Mesothelial cell of epicardium (in vitro differentiated cells): ENCODE measurements around the gene KRT77. TPM values are rescaled to one million over a fixed set of nuclear protein-coding genes. Genes with fewer than 3 reads are reported as not detected.

Experiments used
- DNase-seq, 2 experiments: peaks; one replicate each; pipeline ENCODE4 v3.0.0; 2021; ENCODE audit warnings: low spot score in 2 of 2; ENCODE audit not compliant: unreplicated experiment in 2 of 2
- H3K27ac Mint-ChIP-seq: 2 replicates; pipeline ENCODE4 v1.8.0; 2021; ENCODE audit warnings: mixed read lengths
- H3K27me3 Mint-ChIP-seq: 2 replicates; pipeline ENCODE4 v1.8.0; 2021; ENCODE audit warnings: low read depth, mixed read lengths
- H3K36me3 Mint-ChIP-seq: 2 replicates; pipeline ENCODE4 v1.8.0; 2021; ENCODE audit warnings: mixed read lengths
- H3K4me1 Mint-ChIP-seq: 2 replicates; pipeline ENCODE4 v1.8.0; 2021; ENCODE audit warnings: mixed read lengths
- H3K4me3 Mint-ChIP-seq: 2 replicates; pipeline ENCODE4 v1.8.0; 2021; ENCODE audit warnings: mild to moderate bottlenecking, moderate library complexity, mixed read lengths
- H3K9me3 Mint-ChIP-seq: 2 replicates; pipeline ENCODE4 v1.8.0; 2021; ENCODE audit warnings: mixed read lengths
- CTCF ChIP-seq: fragments of 200-600 bp; sonication (generic); IDR thresholded peaks from one replicate; pipeline ENCODE4 v1.5.0; 2021; ENCODE audit warnings: antibody characterized with exemption; ENCODE audit not compliant: unreplicated experiment
- total RNA-seq: library from RNA; stranded (reverse); gene quantifications from 3 replicates; pipeline ENCODE4 v1.2.1, GENCODE V29; 2021

Gene KRT77
- total RNA-seq, 1 donor from 2014 or later = not detected

- TF ChIP-seq CTCF = no peak
- DNase-seq = no peak
- no peaks in the 10 kb centered on the region for H3K9me3 Mint-ChIP-seq
- H3K27me3 Mint-ChIP-seq = peaks cover 63% of the 10 kb centered on the region
- H3K4me1 Mint-ChIP-seq = no peaks in the 10 kb centered on the region
- no peak overlapping the region for H3K27ac Mint-ChIP-seq
- no peak overlapping the region for H3K4me3 Mint-ChIP-seq
- no peaks in the 10 kb centered on the region for H3K36me3 Mint-ChIP-seq
Measured at GRCh38 chr12:52740584-52740983, 37.3 kb upstream of the KRT77 start.

GRCh38 chr12:52739963-52740362, 36.6 kb upstream of the KRT77 start:
- H3K9me3 Mint-ChIP-seq = no peaks in the 10 kb centered on the region
- H3K27me3 Mint-ChIP-seq = peaks cover 63% of the 10 kb centered on the region
- no peak for DNase-seq
- H3K27ac Mint-ChIP-seq = no peak overlapping the region
- no peak overlapping the region for H3K4me3 Mint-ChIP-seq
- no peak for TF ChIP-seq CTCF
- no peaks in the 10 kb centered on the region for H3K36me3 Mint-ChIP-seq
- H3K4me1 Mint-ChIP-seq = no peaks in the 10 kb centered on the region

GRCh38 chr12:52735816-52736632, 32.7 kb upstream of the KRT77 start:
- no peak for TF ChIP-seq CTCF
- no peak overlapping the region for H3K27ac Mint-ChIP-seq
- no peaks in the 10 kb centered on the region for H3K36me3 Mint-ChIP-seq
- no peak overlapping the region for H3K4me3 Mint-ChIP-seq
- peaks cover 74% of the 10 kb centered on the region for H3K27me3 Mint-ChIP-seq
- no peaks in the 10 kb centered on the region for H3K4me1 Mint-ChIP-seq
- DNase-seq = no peak
- H3K9me3 Mint-ChIP-seq = no peaks in the 10 kb centered on the region

GRCh38 chr12:52735106-52735505, 31.8 kb upstream of the KRT77 start:
- DNase-seq = no peak
- H3K4me1 Mint-ChIP-seq = no peaks in the 10 kb centered on the region
- H3K27ac Mint-ChIP-seq = no peak overlapping the region
- H3K27me3 Mint-ChIP-seq = peaks cover 76% of the 10 kb centered on the region
- no peak overlapping the region for H3K4me3 Mint-ChIP-seq
- no peaks in the 10 kb centered on the region for H3K9me3 Mint-ChIP-seq
- no peaks in the 10 kb centered on the region for H3K36me3 Mint-ChIP-seq
- no peak for TF ChIP-seq CTCF

GRCh38 chr12:52730793-52731192, 27.5 kb upstream of the KRT77 start:
- no peak for DNase-seq
- no peak overlapping the region for H3K27ac Mint-ChIP-seq
- H3K4me3 Mint-ChIP-seq = no peak overlapping the region
- no peaks in the 10 kb centered on the region for H3K4me1 Mint-ChIP-seq
- peaks cover 92% of the 10 kb centered on the region for H3K27me3 Mint-ChIP-seq
- TF ChIP-seq CTCF = no peak
- no peaks in the 10 kb centered on the region for H3K9me3 Mint-ChIP-seq
- H3K36me3 Mint-ChIP-seq = no peaks in the 10 kb centered on the region

GRCh38 chr12:52730383-52730782, 27.1 kb upstream of the KRT77 start:
- Mint-ChIP-seq H3K36me3 (no peaks in the 10 kb centered on the region), H3K9me3 (no peaks in the 10 kb centered on the region), H3K4me3 (no peak overlapping the region), H3K27me3 (peaks cover 89% of the 10 kb centered on the region), H3K27ac (no peak overlapping the region), H3K4me1 (no peaks in the 10 kb centered on the region)
- no peak for TF ChIP-seq CTCF
- DNase-seq = no peak
